Daoy (cell line): ENCODE measurements around the gene SLC10A2. TPM values are rescaled to one million over a fixed set of nuclear protein-coding genes. Genes with fewer than 3 reads are reported as not detected.

Experiments used
- DNase-seq: peaks from one replicate; pipeline ENCODE4 v3.0.0-alpha.2; 2015; ENCODE audit warnings: low read depth
- total RNA-seq: library from RNA; depleted of rRNA; stranded (reverse); fragments of >200 nt; shearing (Covaris generic); gene quantifications from 2 replicates; pipeline ENCODE4 v1.2.3, GENCODE V29; 2014

The SLC10A2 gene
- total RNA-seq, 1 experiment from 2014 or later: not detected

- no peak for DNase-seq
Observed at GRCh38 chr13:103046676-103047075, 19.5 kb downstream of the SLC10A2 start.

GRCh38 chr13:103044056-103044455, 22.2 kb downstream of the SLC10A2 start:
- DNase-seq: no peak

GRCh38 chr13:103040006-103040405, 26.2 kb downstream of the SLC10A2 start:
- DNase-seq: no peak

- no peak for DNase-seq
Observed at GRCh38 chr13:103039183-103039582, 27.0 kb downstream of the SLC10A2 start.

- DNase-seq: no peak
Observed at GRCh38 chr13:103036268-103036667, 29.9 kb downstream of the SLC10A2 start.

- no peak for DNase-seq
Observed at GRCh38 chr13:103033999-103034398, 32.2 kb downstream of the SLC10A2 start.

GRCh38 chr13:103031332-103031873, 34.8 kb downstream of the SLC10A2 start:
- DNase-seq: no peak

GRCh38 chr13:103030776-103031175, 35.4 kb downstream of the SLC10A2 start:
- DNase-seq: no peak

- no peak for DNase-seq
Observed at GRCh38 chr13:103029798-103030197, 36.4 kb downstream of the SLC10A2 start.

- no peak for DNase-seq
Observed at GRCh38 chr13:103022336-103022735, 43.9 kb downstream of the SLC10A2 start.

GRCh38 chr13:103018556-103018955, 47.7 kb downstream of the SLC10A2 start:
- DNase-seq: no peak

- no peak for DNase-seq
Observed at GRCh38 chr13:103012646-103013045, 53.6 kb downstream of the SLC10A2 start.

GRCh38 chr13:103009051-103009840, 57.0 kb downstream of the SLC10A2 start:
- no peak for DNase-seq

GRCh38 chr13:103007427-103007762, 58.8 kb downstream of the SLC10A2 start:
- DNase-seq: no peak

GRCh38 chr13:103006641-103007426, 59.4 kb downstream of the SLC10A2 start:
- no peak for DNase-seq

GRCh38 chr13:103004661-103005345, 61.4 kb downstream of the SLC10A2 start:
- no peak for DNase-seq

GRCh38 chr13:103003631-103004030, 62.6 kb downstream of the SLC10A2 start:
- no peak for DNase-seq

GRCh38 chr13:103002279-103002678, 63.9 kb downstream of the SLC10A2 start:
- no peak for DNase-seq

GRCh38 chr13:103000157-103000556, 66.1 kb downstream of the SLC10A2 start:
- no peak for DNase-seq

GRCh38 chr13:102999499-102999898, 66.7 kb downstream of the SLC10A2 start:
- DNase-seq: no peak
